NOMO-1 (cell line): ENCODE data around the gene TIFAB.
"Not testable (repeated sequence)": the region's sequence is repeated elsewhere in the genome, so short reads cannot be mapped to it uniquely, and the experiment has no call there.

Experiments
- DNase-seq, 2 experiments: peaks; one replicate each; lab custom pipeline; 2025; ENCODE audit not compliant: unreplicated experiment in 2 of 2; lab: John Stamatoyannopoulos, UW

Gene TIFAB, protein sequence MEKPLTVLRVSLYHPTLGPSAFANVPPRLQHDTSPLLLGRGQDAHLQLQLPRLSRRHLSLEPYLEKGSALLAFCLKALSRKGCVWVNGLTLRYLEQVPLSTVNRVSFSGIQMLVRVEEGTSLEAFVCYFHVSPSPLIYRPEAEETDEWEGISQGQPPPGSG

DNA sequence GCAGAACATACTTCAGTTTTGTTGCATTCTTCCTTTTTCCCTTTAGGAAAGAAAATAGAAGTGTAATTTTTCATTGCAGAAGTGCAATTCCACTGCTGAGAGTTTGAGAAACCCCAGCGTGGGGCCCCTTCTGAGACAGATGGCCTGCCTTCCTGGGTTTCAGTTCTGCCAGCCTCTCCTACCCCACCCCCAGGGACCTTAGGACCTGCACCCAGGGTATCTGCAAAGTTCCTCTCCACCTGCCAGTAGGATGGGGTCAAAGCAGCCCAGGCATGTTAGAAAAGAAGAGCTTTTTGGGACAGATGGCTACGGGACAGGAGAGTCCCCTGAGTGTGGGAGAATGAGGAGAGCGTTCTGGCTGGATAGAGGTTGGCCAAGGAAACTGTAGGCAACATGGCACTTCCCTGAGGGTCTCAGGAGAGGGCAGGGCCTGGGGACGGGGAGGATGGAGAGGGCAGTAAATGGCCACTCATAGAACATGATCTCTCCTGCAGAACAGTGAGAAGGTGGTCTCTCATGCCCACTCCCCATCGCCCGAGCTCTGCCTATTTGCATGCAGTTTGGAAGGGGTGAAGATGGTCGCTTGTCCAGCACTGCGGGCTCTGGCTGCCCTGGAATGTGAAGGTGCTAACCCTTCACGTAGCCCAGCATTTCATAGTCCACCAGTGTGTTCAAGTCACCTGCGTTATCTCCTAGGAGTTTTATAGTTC is at the start of gene TIFAB:
TIFAB (minus strand) TSS at position 31 of the 710 bp plus-strand sequence. CDS start 2,412 bp downstream, outside the sequence.
- peak; percentile 28 to 35 for DNase-seq

DNA sequence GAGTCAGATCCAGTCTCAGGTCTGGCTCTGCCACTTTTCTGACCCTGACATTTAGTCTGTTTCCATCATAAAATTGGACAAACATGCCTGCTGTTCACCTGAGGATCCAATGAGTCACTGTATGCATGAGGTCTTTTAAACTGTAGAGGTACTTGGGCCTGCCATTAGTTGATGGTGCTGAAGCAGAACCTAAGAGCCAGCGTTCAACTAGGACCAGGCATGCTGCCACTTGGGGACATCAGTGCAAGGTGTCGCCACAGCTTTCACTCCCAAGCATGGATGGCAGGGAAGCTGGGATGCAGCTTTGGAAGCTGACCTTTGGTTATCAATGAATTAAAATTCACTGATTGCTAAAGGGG is 46.5 kb upstream of the TIFAB start:
- DNase-seq: no peak

DNA sequence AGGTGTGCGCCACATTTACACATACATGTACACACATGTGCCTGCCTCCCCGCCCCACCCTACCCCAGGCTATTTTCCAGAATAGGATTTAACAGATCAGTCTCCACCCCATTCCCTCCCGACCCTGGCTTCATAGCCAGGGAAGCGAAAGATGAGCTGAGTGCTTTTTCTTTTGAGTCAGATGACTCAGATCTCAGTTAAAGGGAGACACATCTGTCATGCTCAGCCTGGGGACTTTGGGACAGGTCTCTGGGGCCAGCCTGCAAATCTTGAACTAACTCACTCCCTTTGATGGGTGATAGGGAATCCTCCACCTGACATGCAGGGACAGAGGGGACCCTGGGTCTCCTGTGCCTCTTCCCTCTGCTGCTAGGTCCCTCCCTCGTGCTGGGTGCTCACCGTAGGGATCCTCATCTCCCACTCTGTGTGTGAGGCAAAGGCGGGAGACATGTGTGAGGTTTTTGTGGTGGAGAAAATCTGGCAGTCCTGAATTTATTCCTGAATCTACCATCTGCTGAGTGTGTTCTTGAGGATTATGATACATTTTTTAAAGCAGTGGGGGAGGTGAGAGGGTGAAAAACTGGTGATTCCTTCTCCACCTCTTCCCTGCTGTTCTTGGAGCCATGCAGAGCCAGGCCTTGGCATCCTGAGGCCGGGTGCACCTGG is 46.0 kb upstream of the TIFAB start:
- no peak for DNase-seq

DNA sequence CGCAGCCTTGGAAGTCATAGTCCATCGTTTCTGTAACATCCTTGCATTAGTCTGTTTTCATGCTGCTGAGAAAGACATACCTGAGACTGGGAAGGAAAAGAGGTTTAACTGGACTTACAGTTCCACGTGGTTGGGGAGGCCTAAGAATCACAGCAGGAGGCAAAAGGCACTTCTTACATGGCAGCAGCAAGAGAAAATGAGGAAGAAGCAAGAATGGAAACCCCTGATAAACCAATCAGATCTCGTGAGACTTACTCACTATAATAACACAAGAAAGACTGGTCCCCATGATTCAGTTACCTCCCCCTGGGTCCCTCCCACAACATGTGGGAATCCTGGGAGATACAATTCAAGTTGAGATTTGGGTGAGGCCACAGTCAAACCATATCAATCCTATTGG is 43.4 kb upstream of the TIFAB start:
- DNase-seq: not testable (repeated sequence)

DNA sequence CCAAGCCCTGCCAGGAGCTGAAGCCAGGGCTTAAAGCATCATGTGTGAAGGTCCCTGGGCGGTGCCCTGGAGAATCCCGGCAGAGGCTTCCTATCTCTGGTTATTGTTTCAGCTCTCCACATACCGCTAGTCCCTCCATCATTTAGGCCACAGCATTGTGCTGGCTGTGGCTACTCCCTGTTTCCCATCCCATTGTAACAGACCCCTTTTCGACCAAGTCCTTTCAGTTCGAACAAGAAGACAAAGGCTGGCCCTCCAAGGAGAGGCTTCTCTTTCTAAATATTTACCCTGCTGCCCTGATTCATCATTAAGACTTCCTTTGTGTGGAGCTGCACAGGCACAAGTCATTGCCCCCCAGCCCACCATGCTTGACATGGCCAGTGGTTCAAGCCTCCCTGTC is 42.0 kb upstream of the TIFAB start:
- no peak for DNase-seq

DNA sequence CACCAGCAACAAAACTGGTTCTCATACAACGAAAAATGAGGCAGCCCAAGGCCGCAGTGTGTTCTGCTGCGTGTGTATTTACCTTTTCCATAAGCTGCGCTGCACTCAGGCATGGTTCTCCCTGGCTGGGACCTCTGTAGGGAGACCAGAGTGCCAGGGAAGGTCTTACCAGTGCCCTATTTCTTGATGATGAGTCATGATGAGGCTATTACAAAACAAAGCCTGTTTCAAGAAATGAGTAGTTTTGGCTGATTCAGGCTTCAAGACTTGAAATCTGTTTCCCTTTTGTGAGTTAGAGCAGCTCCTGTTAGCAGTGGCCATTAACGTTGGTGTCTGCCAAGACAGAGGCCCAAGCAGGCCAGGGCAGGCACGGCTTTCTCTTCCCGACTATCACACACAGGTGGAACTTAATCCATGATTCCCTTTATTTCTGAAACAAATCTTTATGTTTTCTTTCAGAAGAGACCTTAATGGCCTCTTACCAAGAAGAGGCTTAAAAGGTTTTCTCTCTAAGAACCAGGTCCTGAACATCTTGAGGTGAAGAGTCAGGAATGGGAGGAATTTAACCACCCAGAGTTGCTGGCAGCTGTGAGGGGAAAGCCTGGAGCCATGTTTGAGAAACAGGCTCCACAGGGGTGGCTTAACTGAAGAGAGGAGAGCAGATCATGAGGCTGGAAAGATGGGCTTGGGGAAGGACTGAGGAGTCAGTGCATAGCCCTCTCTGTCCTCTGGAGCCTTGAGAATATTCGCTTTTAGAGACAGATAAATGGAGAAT is 41.4 kb upstream of the TIFAB start:
- DNase-seq: peak; percentile 51 to 77

DNA sequence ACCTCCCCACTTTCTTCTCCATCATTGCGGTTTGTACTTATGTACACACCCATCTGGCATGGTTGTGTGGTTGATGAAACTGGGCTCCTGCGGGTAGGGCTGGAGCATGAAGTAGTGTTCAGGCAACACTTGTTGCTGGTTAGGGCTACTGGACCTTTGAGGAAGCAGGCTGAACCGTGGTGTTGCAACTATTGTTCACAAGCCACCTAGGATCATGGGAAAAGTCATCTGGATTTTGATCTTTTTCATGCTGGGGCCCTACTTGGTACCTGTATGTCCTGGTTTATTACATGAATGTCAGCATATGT is 40.1 kb upstream of the TIFAB start:
- DNase-seq: no peak

DNA sequence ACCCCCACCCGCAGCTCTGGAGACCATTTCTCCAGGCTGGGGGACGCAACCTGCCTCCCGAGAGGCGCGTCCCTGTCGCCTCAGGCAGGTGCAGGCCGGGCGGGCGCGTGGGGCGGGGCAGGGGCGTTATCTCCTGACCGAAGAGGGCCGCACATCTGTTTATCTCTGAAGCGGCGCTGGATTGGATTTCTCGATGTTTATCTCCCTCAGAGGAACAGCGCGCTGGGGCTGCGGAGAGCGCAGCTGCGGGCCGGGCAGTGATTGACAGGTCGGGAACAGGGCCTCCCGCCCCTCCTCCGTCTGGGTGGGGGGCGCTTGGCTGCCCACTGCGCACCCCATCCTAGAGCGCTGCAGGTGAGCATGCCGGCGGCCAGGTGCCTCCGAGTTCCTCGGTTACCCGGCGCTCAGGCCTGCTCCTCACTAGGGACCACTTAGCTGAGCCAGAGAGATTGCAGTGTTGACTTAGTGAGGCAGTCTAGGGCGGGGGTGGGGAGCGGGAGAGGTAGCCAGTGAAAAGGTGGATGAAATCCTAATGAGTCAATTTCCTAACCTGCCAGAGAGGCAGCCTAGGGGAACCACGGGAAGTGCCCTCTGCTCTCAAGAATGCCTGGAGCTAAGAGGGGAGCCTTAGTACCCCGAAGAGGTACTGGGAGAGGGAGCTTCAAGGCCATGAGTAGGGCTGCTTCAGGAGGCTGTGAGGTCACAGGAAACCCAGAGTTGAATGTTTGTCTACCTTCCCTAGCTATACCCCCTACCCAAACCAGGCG is 39.6 kb upstream of the TIFAB start:
- DNase-seq: no peak

DNA sequence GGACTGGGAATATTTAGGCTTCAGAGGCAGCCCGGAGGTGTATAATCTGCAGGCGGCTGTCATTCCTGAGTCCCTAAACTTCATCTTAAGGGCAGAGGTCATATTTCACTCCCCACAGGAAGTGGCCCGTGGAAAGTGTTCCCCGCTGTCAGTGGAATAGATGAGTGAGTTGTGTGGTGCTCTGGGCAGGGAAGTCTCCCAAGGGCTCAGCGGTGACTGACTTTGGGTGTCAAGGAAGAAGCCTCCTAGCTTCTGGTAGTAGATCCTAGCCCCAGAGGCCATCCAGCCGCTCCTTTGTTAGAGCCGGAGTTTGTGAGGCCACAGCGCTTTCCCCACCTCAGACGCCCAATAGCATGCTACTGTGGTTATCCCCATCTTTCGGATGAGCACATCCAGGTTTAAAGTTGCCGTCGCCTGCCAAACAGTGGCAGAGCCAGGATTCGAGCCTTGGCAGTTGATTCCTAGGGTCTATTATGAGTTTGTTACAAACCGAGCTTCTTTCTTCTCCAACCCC is 38.9 kb upstream of the TIFAB start:
- no peak for DNase-seq

DNA sequence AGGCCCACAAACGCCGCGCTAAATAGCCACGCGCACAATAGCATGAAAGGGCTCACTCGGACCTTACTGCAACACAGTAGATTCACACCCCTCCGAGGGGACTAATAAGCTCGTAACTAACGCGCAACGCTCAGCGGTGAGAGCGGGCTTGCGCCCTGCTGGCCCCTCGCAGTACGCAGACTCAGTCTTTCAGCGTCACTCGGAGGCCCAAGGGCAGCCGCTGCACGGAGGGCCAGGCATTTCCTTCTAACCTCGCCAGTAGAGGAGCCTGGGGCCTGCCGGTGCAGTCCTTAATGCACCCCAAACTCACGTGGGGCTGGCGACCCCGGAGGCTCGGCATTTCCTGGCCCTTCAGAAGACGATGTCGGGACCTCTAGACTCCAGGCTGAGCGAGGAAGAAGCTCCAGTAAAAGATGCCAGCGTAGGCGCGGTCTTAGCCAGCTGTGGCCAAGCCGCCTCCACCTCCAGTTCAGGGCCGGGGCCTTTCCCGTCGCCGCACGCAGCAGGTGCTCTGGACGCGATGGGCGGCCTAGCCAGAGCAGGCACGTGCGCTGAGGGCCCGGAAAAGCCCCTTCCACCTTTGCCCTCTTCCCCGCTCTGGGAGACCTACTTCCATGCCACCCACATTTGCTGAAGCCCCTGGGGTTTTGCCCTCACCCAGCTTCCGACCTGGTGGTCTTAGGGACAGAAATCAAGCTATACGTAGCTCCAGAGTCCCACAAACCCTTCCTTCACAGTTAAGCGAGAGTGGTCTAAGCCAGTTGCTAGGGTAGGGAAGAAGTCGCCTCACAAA is 38.3 kb upstream of the TIFAB start:
- DNase-seq: no peak

DNA sequence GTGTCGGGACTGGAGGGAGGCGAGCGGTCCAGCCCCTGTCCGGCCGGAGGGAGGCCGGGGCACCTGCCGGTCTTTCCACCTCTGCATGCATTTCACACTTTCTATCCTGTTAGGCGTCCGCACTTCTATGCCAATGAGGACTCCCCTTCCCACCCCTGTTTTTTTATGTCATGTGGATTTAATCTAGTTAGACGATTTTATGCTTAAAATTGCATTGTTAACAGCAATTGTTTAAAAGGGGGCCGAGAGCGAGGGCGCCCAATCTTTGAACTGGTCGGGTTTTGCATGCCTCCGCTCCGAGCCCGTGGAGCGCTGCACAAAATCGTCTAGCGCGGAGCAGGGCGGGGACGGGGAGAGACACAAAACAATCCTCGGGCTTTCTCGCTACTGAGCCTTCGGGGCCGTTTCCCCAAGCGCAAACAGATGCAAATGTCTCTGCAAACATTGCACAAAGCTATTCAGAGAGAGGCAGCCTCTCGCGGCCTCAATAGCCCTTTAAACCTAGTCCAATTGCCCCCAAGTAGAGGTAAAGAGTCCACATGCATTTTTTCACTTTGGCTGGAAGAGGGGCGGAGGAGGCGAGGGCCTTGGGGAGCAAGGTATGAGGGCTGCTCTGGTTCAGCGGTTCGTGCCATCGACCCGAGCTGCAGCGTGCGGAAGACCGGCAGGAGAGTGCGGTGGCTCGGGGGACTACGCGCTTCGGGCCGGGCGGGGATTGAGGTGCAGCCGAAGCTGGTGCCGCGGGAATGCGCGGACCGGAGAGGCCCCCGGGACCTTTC is 37.5 kb upstream of the TIFAB start:
- no peak for DNase-seq

DNA sequence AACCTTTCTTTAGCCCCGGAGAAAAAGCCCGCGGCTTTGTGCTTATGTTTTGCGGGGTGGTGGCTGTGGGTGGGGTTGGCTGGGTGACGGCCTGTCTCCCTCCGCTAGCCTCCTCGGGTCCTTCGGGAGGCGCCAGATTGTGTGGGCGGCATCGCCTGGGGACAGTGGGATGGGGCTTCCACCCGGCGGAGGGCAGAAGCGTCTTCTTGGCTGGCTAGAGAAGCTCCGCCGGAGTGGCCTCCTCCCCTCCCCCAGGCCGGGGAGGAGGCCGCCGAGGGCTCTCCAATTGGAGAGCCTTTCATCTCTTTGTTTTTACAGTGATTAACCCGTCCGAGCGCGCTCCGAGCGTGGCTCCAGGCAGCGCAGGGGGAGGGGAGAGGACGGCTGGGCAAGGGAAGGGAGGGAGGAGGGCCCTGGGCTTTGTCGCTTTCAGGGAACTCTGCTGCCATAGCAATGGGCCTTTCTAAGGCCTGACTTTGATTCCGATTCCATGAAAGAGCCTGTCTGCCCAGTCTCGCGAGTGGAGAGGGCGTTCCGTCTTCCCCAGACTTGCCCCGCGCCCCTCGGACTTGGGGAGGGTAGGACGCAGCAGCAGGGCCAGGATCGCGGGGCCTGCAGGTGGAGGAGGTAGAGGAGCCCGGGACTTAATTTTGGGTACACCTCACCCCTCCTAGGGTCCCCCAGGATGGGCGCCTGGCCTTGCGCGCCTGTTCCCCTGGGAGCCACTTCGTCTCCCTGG is 36.7 kb upstream of the TIFAB start:
- DNase-seq: no peak

DNA sequence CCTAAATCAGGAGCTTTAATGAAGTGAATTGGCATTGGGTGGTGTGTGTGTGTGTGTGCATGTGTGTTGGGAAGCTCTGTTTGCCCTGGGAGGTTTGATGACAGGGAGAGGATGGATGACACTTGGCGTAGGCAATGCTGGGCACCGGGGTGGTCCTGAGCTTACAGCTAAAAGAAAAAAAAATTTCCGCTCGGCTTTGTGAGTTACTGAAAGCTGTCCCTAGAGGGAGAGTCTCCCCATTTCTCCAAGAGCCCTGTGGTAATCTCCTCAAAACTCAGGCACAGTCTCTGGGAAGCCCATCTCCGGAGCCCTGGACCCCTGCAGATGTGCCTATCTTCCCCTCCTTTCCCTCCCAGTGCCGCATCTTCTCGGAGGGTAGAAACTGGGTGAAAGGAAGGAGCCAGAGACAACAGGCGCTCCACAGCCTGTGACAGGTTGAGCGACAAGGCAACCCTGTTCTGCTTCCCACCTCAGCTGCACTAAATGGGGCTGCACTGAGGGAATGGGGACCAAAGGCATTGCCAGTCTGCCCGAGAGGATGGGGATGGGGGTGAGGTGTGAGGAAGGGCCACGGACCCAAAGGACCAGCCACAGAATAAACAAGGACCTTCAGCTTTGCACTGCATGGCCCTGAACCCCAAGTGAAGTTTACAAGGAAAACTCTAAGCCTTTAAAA is 35.8 kb upstream of the TIFAB start:
- no peak for DNase-seq

DNA sequence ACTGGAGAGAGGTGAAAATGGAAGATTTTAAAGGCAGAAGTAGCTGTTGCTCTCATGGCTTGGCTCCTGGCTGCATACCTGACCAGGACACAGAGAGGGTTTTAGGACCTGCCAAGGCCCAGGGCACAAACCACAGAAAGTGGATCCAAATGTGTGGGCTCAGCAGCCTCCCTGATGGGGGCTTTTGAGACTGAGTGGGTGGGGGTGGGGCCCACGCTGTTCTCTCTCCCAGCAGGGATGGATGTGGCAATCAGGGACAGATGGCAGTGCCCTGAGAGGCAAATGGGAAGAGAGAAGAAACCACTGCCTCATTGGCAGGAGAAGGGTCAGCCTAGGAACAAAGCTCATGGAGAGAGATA is 34.9 kb upstream of the TIFAB start:
- no peak for DNase-seq

DNA sequence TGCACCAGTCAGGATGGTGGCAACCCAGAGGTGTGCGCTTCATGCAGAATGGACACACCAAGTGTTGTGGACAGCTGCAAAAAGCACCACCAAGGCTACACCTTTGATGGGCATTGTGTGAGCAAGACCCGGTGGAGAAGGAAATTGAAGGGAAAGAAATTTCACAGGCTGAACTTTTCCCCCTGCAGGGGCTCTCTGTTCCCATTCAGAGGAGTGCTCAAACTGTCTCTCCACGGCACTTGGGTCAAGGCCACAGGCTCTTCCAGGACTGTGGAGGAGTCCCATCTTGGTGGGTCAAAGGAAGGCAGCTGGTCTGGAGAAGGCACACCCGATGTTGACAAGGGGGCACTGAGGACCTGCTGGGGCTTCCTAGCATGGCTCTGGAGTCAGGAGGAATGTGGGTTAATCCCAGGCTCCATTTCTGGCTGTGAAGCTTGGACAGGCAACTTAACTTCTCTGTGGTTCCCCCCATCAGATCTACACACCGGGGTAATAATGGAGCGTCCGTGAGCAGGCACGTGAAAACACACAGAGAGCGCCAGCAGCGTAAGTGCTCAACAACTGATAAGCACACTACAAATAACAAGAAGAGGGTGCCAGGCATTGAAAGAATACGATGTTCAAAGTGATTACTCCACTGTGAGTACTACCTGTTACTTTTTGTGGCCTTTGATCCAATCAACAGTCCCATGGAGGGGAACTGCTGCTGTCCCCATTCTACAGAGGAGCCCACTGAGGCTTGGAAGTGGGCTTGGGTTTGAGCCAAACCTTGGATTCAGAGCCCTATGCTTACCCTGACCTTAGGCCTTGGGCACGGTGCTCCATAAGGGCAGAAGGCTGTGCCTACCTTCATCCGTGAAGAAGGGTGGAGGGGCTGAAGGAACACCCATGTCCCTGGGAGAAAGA is 34.2 kb upstream of the TIFAB start:
- no peak for DNase-seq

DNA sequence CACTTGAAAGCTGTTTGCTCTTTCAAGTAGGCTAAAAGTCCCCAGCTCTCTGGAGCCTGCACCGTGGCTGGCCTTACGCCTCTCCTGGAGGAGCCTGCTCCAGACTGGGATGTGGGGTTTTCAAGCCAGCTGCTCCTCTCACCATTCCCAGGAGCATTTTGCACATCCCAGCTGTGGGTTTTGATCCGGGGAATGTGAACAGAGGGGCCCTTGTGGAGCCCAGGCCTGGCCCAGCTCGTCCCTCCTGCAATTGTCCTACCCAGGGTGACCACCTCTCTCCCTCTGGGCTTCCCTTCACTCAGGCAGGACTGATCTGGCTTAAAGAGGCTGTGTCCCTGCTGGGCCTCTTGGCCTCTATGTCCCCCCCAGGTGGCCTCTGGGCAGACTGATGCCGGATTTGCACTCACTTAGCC is 32.5 kb upstream of the TIFAB start:
- DNase-seq: no peak

DNA sequence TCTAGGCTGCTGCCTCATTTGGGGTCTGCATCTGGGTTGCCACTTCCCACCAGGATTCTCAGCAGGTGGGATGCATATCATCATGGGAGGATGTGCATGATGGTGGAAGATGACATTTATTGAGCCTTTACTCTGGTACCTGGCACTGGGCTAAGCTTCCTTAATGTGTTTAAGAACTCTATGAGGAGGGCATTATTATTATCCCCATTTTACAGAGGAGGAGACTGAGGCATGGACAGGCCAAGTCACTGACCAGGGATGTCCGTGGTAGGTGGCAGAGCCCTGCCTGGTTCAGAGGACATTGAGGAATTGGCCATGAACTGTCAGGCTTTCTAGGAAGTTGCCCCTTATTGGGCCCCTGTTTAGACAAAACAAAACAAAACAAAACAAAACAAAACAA is 31.1 kb upstream of the TIFAB start:
- no peak for DNase-seq
